HG03066 (cell line): ENCODE results near the gene AGMO.
"Not testable (repeated sequence)": the region's sequence is repeated elsewhere in the genome, so short reads cannot be mapped to it uniquely, and the experiment has no call there.

Source experiments
- ATAC-seq: cut with Tn5 transposase; IDR thresholded peaks from one replicate; pipeline ENCODE4 v1.9.1; 2021; ENCODE audit warnings: low read depth; ENCODE audit not compliant: unreplicated experiment

The AGMO gene

GRCh38 chr7:15560968-15561367, 847 bp downstream of the AGMO start:
- no peak for ATAC-seq

- ATAC-seq = no peak
Observed at GRCh38 chr7:15559416-15559928, 2.3 kb downstream of the AGMO start.

- ATAC-seq = no peak
Observed at GRCh38 chr7:15558756-15559155, 3.1 kb downstream of the AGMO start.

GRCh38 chr7:15557686-15558085, 4.1 kb downstream of the AGMO start:
- no peak for ATAC-seq

GRCh38 chr7:15557186-15557585, 4.6 kb downstream of the AGMO start:
- ATAC-seq = no peak

- no peak for ATAC-seq
Observed at GRCh38 chr7:15556339-15557105, 5.3 kb downstream of the AGMO start.

GRCh38 chr7:15555381-15555859, 6.4 kb downstream of the AGMO start:
- no peak for ATAC-seq

GRCh38 chr7:15554744-15555143, 7.1 kb downstream of the AGMO start:
- ATAC-seq = no peak

- ATAC-seq = no peak
Observed at GRCh38 chr7:15554081-15554480, 7.7 kb downstream of the AGMO start.

- ATAC-seq = not testable (repeated sequence)
Observed at GRCh38 chr7:15547320-15547719, 14.5 kb downstream of the AGMO start.

- ATAC-seq = no peak
Observed at GRCh38 chr7:15546272-15546792, 15.5 kb downstream of the AGMO start.

GRCh38 chr7:15544050-15544449, 17.8 kb downstream of the AGMO start:
- no peak for ATAC-seq

- no peak for ATAC-seq
Observed at GRCh38 chr7:15543256-15543655, 18.6 kb downstream of the AGMO start.

GRCh38 chr7:15527648-15528047, 34.2 kb downstream of the AGMO start:
- ATAC-seq = no peak

- no peak for ATAC-seq
Observed at GRCh38 chr7:15525652-15526263, 36.1 kb downstream of the AGMO start.

- no peak for ATAC-seq
Observed at GRCh38 chr7:15524077-15524476, 37.7 kb downstream of the AGMO start.

GRCh38 chr7:15517865-15518264, 44.0 kb downstream of the AGMO start:
- ATAC-seq = not testable (repeated sequence)

- no peak for ATAC-seq
Observed at GRCh38 chr7:15515252-15515651, 46.6 kb downstream of the AGMO start.

- ATAC-seq = no peak
Observed at GRCh38 chr7:15508258-15508657, 53.6 kb downstream of the AGMO start.

GRCh38 chr7:15507708-15508107, 54.1 kb downstream of the AGMO start:
- ATAC-seq = no peak

- no peak for ATAC-seq
Observed at GRCh38 chr7:15507171-15507570, 54.6 kb downstream of the AGMO start.

- no peak for ATAC-seq
Observed at GRCh38 chr7:15505761-15506160, 56.1 kb downstream of the AGMO start.
